ENCODE measurements around the gene MAPKAP1. TPM values are rescaled to one million over a fixed set of nuclear protein-coding genes. Genes with fewer than 3 reads are reported as not detected.

Gene MAPKAP1
- polyA plus RNA-seq, 1 donor (not counting 4 experiments of a cell fraction or from before 2014, with no cell fraction given): 129 TPM

- Histone ChIP-seq H2AFZ (ENCODE audit: control insufficient read depth, low read length) (no peak overlapping the region), H3K4me2 (ENCODE audit: control insufficient read depth, extremely low read depth, insufficient read depth, low read depth, low read length) (no peak overlapping the region), H3K27ac (ENCODE audit: control insufficient read depth, insufficient read depth, low read length) (no peak overlapping the region), H3K79me2 (ENCODE audit: control insufficient read depth, insufficient read depth, low read length) (peaks cover 2% of the 10 kb centered on the region), H3K4me1 (ENCODE audit: control insufficient read depth, extremely low read depth, insufficient read depth, low read length) (no peaks in the 10 kb centered on the region), H3K36me3 (ENCODE audit: control insufficient read depth in 2 of 2, extremely low read depth in 1 of 2, insufficient read depth in 2 of 2, low read length in 2 of 2) (peaks cover 12 to 15% of the 10 kb centered on the region in 2 experiments), H4K20me1 (ENCODE audit: control insufficient read depth, extremely low read depth, insufficient read depth, low read length) (no peaks in the 10 kb centered on the region), H3K9me3 (ENCODE audit: control insufficient read depth, low read depth, low read length) (no peaks in the 10 kb centered on the region), H3K9me1 (ENCODE audit: control insufficient read depth, extremely low read depth, insufficient read depth, low read length) (peaks cover 3% of the 10 kb centered on the region), H3K4me3 (ENCODE audit: control insufficient read depth in 2 of 3, extremely low read depth in 1 of 3, insufficient read depth in 2 of 3, low read depth in 1 of 3, low read length in 3 of 3) (no peak overlapping the region), H3K27me3 (ENCODE audit: control insufficient read depth, extremely low read depth, insufficient read depth, low read length) (no peaks in the 10 kb centered on the region), H3K9ac (ENCODE audit: control insufficient read depth, extremely low read depth, insufficient read depth, low read length) (no peak overlapping the region)
- no peak for DNase-seq (ENCODE audit: low read depth, low spot score)
- TF ChIP-seq EZH2 (IDR thresholded peaks at IDR 0.05; ENCODE audit: low read length) (no peak), CTCF (optimal IDR thresholded peaks at IDR 0.05 in 1 of 3, IDR thresholded peaks at IDR 0.05 in 1 of 3, conservative IDR thresholded peaks at IDR 0.05 in 1 of 3; ENCODE audit: extremely low read depth in 1 of 3, insufficient read depth in 2 of 3, low read length in 3 of 3) (no peak)
- FAIRE-seq: no peak
- dilution Hi-C loops (cut with MboI; ENCODE audit: extremely low pct_ligation_motif_present, low sequenced_read_pairs): no loop called here
Measured at GRCh38 chr9:125551781-125552180, 155.2 kb downstream of the MAPKAP1 start.

- no peak overlapping the region for H3K4me3 ChIP-seq (ENCODE audit: control insufficient read depth in 2 of 3, extremely low read depth in 1 of 3, insufficient read depth in 2 of 3, low read depth in 1 of 3, low read length in 3 of 3)
- no peaks in the 10 kb centered on the region for H3K4me1 ChIP-seq (ENCODE audit: control insufficient read depth, extremely low read depth, insufficient read depth, low read length)
- FAIRE-seq: no peak
- no peak for DNase-seq (ENCODE audit: low read depth, low spot score)
- H3K9me3 ChIP-seq (ENCODE audit: control insufficient read depth, low read depth, low read length): no peaks in the 10 kb centered on the region
- peaks cover 3% of the 10 kb centered on the region for H3K9me1 ChIP-seq (ENCODE audit: control insufficient read depth, extremely low read depth, insufficient read depth, low read length)
- no peak overlapping the region for H3K27ac ChIP-seq (ENCODE audit: control insufficient read depth, insufficient read depth, low read length)
- H3K4me2 ChIP-seq (ENCODE audit: control insufficient read depth, extremely low read depth, insufficient read depth, low read depth, low read length): no peak overlapping the region
- TF ChIP-seq EZH2 (IDR thresholded peaks at IDR 0.05; ENCODE audit: low read length): no peak
- TF ChIP-seq CTCF (optimal IDR thresholded peaks at IDR 0.05 in 1 of 3, IDR thresholded peaks at IDR 0.05 in 1 of 3, conservative IDR thresholded peaks at IDR 0.05 in 1 of 3; ENCODE audit: extremely low read depth in 1 of 3, insufficient read depth in 2 of 3, low read length in 3 of 3): no peak
- no peak overlapping the region for H3K9ac ChIP-seq (ENCODE audit: control insufficient read depth, extremely low read depth, insufficient read depth, low read length)
- peaks cover 15 to 18% of the 10 kb centered on the region in 2 experiments for H3K36me3 ChIP-seq (ENCODE audit: control insufficient read depth in 2 of 2, extremely low read depth in 1 of 2, insufficient read depth in 2 of 2, low read length in 2 of 2)
- dilution Hi-C loops (cut with MboI; ENCODE audit: extremely low pct_ligation_motif_present, low sequenced_read_pairs): no loop called here
- H4K20me1 ChIP-seq (ENCODE audit: control insufficient read depth, extremely low read depth, insufficient read depth, low read length): no peaks in the 10 kb centered on the region
- no peaks in the 10 kb centered on the region for H3K27me3 ChIP-seq (ENCODE audit: control insufficient read depth, extremely low read depth, insufficient read depth, low read length)
- H3K79me2 ChIP-seq (ENCODE audit: control insufficient read depth, insufficient read depth, low read length): peaks cover 2% of the 10 kb centered on the region
- H2AFZ ChIP-seq (ENCODE audit: control insufficient read depth, low read length): no peak overlapping the region
Measured at GRCh38 chr9:125549891-125550885, 156.8 kb downstream of the MAPKAP1 start.

Data from keratinocyte (primary cell).